NCI-H1930 (cell line): Measurements from ENCODE around the gene TBC1D22A.

ENCODE experiments used
- DNase-seq, 2 experiments: peaks; one replicate each; lab custom pipeline; 2025; lab: John Stamatoyannopoulos, UW

Gene TBC1D22A

GRCh38 chr22:46995501-46996360 lies 233.3 kb downstream of the TBC1D22A start:
- no peak for DNase-seq

GRCh38 chr22:46996595-46997310 lies 234.3 kb downstream of the TBC1D22A start:
- no peak for DNase-seq

- no peak for DNase-seq
Measured at GRCh38 chr22:46997311-46997970, 235.0 kb downstream of the TBC1D22A start.

GRCh38 chr22:46998331-46998730 lies 235.9 kb downstream of the TBC1D22A start:
- DNase-seq: no peak

GRCh38 chr22:47000256-47000655 lies 237.8 kb downstream of the TBC1D22A start:
- DNase-seq: no peak

- no peak for DNase-seq
Measured at GRCh38 chr22:47000888-47001287, 238.4 kb downstream of the TBC1D22A start.

GRCh38 chr22:47001288-47001687 lies 238.8 kb downstream of the TBC1D22A start:
- no peak for DNase-seq

GRCh38 chr22:47002692-47003091 lies 240.2 kb downstream of the TBC1D22A start:
- DNase-seq: no peak

- DNase-seq: no peak
Measured at GRCh38 chr22:47005506-47006408, 243.3 kb downstream of the TBC1D22A start.

- no peak for DNase-seq
Measured at GRCh38 chr22:47006433-47006832, 244.0 kb downstream of the TBC1D22A start.

- no peak for DNase-seq
Measured at GRCh38 chr22:47006869-47007268, 244.4 kb downstream of the TBC1D22A start.

- no peak for DNase-seq
Measured at GRCh38 chr22:47007496-47007895, 245.0 kb downstream of the TBC1D22A start.

GRCh38 chr22:47008208-47008885 lies 245.9 kb downstream of the TBC1D22A start:
- DNase-seq: no peak

- no peak for DNase-seq
Measured at GRCh38 chr22:47009304-47010101, 247.1 kb downstream of the TBC1D22A start.

GRCh38 chr22:47010211-47010610 lies 247.8 kb downstream of the TBC1D22A start:
- DNase-seq: no peak

- DNase-seq: no peak
Measured at GRCh38 chr22:47011131-47011858, 248.8 kb downstream of the TBC1D22A start.

GRCh38 chr22:47011859-47012258 lies 249.4 kb downstream of the TBC1D22A start:
- DNase-seq: no peak

- no peak for DNase-seq
Measured at GRCh38 chr22:47012589-47013370, 250.3 kb downstream of the TBC1D22A start.
